ENCODE measurements around the gene AIG1. TPM values are rescaled to one million over a fixed set of nuclear protein-coding genes. Genes with fewer than 3 reads are reported as not detected.

Gene AIG1
- total RNA-seq, 2 experiments from 2014 or later = 7.4 to 8.4 TPM

DNA sequence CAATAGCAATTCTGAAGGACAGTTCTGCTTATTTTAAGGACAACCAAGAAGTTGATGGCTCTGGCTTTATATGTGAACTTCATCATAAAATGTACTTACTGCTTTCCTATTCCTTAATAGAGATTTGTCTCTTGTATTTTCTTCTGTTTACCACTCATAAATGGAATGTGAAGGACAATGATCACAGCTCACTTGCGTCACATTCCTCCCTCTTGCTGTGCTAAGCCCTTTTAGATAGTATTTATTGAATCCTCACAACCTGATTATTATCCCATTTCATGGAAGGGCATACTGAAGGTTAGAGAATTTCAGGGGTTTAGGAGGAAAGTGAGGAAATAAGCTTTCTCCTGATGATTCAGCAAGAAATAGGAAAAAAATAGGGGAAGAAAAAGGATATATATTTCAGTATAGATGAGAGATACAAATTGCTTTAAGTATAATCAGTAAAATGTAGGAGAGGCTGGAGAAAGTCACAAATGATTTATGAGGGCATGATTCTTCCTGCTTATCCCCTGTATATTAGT lies 132.9 kb downstream of the AIG1 start:
- Histone ChIP-seq H3K27me3 (ENCODE audit: control insufficient read depth in 1 of 2, insufficient read depth in 2 of 2, low read length in 2 of 2) (no peaks in the 10 kb centered on the region), H3K27ac (ENCODE audit: low read depth in 1 of 2, low read length in 2 of 2) (no peak overlapping the region), H3K4me1 (ENCODE audit: insufficient read depth, low read length) (no peaks in the 10 kb centered on the region), H3K4me3 (ENCODE audit: low read length) (no peak overlapping the region), H3K9me3 (ENCODE audit: control insufficient read depth in 1 of 2, insufficient read depth in 1 of 2, low read length in 2 of 2) (no peaks in the 10 kb centered on the region), H3K36me3 (ENCODE audit: insufficient read depth, low read length) (no peaks in the 10 kb centered on the region)
- TF ChIP-seq CTCF (IDR thresholded peaks at IDR 0.05) = no peak
- H3K36me3 Mint-ChIP-seq (ENCODE audit: low read depth) = peaks cover 13% of the 10 kb centered on the region
- H3K27ac Mint-ChIP-seq = no peak overlapping the region
- H3K4me1 Mint-ChIP-seq (ENCODE audit: low read depth) = no peaks in the 10 kb centered on the region
- intact Hi-C loops (cut with DNase I, micrococcal nuclease) = no loop called here
- ATAC-seq (ENCODE audit: poor library complexity) (no peak), DNase-seq (no peak)
- POLR2A ChIA-PET = interaction anchor here (0.8 kb wide), 1 partner anchor 233 kb away, joined by 3 read pairs; no protein-coding TSS in a partner anchor
- H3K4me3 Mint-ChIP-seq = no peak overlapping the region
- no peaks in the 10 kb centered on the region for H3K27me3 Mint-ChIP-seq
- CTCF ChIA-PET = no interaction called here
- no peaks in the 10 kb centered on the region for H3K9me3 Mint-ChIP-seq

DNA sequence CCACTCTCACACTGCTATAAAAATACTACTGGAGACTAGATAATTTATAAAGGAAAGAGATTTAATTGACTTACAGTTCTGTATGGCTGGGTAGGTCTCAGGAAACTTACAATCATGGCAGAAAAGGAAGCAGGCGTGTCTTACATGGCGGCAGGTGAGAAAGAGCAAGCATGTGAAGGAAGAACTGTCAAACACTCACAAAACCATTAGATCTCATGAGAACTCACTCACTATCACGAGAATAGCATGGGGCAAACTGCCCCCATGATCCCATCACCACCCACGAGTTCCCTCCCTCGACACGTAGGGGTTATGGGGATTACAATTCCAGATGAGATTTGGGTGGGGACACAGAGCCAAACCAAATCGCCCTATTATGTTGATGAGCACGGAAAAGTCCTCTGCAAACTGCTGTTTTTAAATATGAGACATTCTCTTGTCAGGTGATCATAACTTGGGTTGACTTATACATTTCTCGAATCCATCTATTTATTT lies 133.5 kb downstream of the AIG1 start:
- ChIA-PET POLR2A (no interaction called here), CTCF (no interaction called here)
- H3K27me3 Mint-ChIP-seq = no peaks in the 10 kb centered on the region
- H3K4me1 ChIP-seq (ENCODE audit: insufficient read depth, low read length) = no peaks in the 10 kb centered on the region
- H3K4me3 ChIP-seq (ENCODE audit: low read length) = no peak overlapping the region
- no peaks in the 10 kb centered on the region for H3K9me3 ChIP-seq (ENCODE audit: control insufficient read depth in 1 of 2, insufficient read depth in 1 of 2, low read length in 2 of 2)
- TF ChIP-seq CTCF (IDR thresholded peaks at IDR 0.05) = no peak
- no peaks in the 10 kb centered on the region for H3K9me3 Mint-ChIP-seq
- ATAC-seq (ENCODE audit: poor library complexity) (no peak), DNase-seq (no peak)
- no peaks in the 10 kb centered on the region for H3K4me1 Mint-ChIP-seq (ENCODE audit: low read depth)
- H3K27ac ChIP-seq (ENCODE audit: low read depth in 1 of 2, low read length in 2 of 2) = no peak overlapping the region
- H3K4me3 Mint-ChIP-seq = no peak overlapping the region
- no peaks in the 10 kb centered on the region for H3K36me3 ChIP-seq (ENCODE audit: insufficient read depth, low read length)
- peaks cover 13% of the 10 kb centered on the region for H3K36me3 Mint-ChIP-seq (ENCODE audit: low read depth)
- intact Hi-C loops (cut with DNase I, micrococcal nuclease) = no loop called here
- H3K27me3 ChIP-seq (ENCODE audit: control insufficient read depth in 1 of 2, insufficient read depth in 2 of 2, low read length in 2 of 2) = no peaks in the 10 kb centered on the region
- H3K27ac Mint-ChIP-seq = no peak overlapping the region

DNA sequence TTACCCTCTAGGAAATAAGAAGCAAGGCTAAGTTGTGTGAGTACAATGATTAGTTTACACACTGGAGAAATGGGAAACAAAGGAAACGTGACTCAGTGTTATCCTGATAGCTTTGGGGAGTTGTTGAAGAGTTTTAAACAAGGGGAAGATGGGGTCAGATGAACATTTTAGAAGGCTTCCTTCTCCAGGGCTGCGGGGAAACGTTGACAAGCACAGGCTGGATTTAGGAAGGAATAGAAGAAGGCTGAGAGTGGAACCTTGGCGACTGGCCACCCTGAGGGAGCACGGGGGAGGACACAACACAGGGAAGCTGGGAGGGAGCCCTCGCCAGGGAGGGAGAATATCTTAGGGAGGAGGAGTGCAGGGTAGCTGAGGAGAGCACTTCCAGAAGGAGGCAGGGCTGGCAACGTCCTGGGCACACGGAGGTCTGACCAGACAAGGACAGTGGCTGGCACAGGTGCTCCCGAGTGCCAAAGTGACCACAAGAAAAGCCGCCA lies 134.7 kb downstream of the AIG1 start:
- no peaks in the 10 kb centered on the region for H3K4me1 Mint-ChIP-seq (ENCODE audit: low read depth)
- Histone ChIP-seq H3K27ac (ENCODE audit: low read depth in 1 of 2, low read length in 2 of 2) (no peak overlapping the region), H3K4me1 (ENCODE audit: insufficient read depth, low read length) (no peaks in the 10 kb centered on the region), H3K4me3 (ENCODE audit: low read length) (no peak overlapping the region), H3K36me3 (ENCODE audit: insufficient read depth, low read length) (no peaks in the 10 kb centered on the region), H3K27me3 (ENCODE audit: control insufficient read depth in 1 of 2, insufficient read depth in 2 of 2, low read length in 2 of 2) (no peaks in the 10 kb centered on the region), H3K9me3 (ENCODE audit: control insufficient read depth in 1 of 2, insufficient read depth in 1 of 2, low read length in 2 of 2) (no peaks in the 10 kb centered on the region)
- CTCF ChIA-PET = no interaction called here
- no peak for TF ChIP-seq CTCF (IDR thresholded peaks at IDR 0.05)
- no peak for DNase-seq
- H3K27ac Mint-ChIP-seq = no peak overlapping the region
- peaks cover 6% of the 10 kb centered on the region for H3K36me3 Mint-ChIP-seq (ENCODE audit: low read depth)
- no peak for ATAC-seq (ENCODE audit: poor library complexity)
- H3K9me3 Mint-ChIP-seq = no peaks in the 10 kb centered on the region
- POLR2A ChIA-PET = no interaction called here
- H3K27me3 Mint-ChIP-seq = no peaks in the 10 kb centered on the region
- no peak overlapping the region for H3K4me3 Mint-ChIP-seq
- intact Hi-C loops (cut with DNase I, micrococcal nuclease) = no loop called here
